Keratinocyte (primary cell): Measurements from ENCODE around the gene SLC22A3.
"Not testable (repeated sequence)": the region's sequence is repeated elsewhere in the genome, so short reads cannot be mapped to it uniquely, and the experiment has no call there.

Experiments
- CTCF ChIP-seq, 3 experiments: IDR thresholded peaks in 1 of 3; conservative IDR thresholded peaks in 1 of 3; optimal IDR thresholded peaks in 1 of 3; 2 replicates in 2 of 3; 3 replicates in 1 of 3; pipeline versions ENCODE3 to v1.5.1; 2011; ENCODE audit warnings: low read length in 3 of 3, mild to moderate bottlenecking in 3 of 3, moderate library complexity in 2 of 3, control low read depth in 1 of 3, inconsistent platforms in 1 of 3; ENCODE audit not compliant: insufficient read depth in 2 of 3; ENCODE audit errors: extremely low read depth in 1 of 3
- EZH2 ChIP-seq: IDR thresholded peaks from one replicate; pipeline ENCODE4 v1.6.1; 2012; ENCODE audit warnings: inconsistent platforms, mild to moderate bottlenecking, low read length, moderate library complexity

- TF ChIP-seq CTCF (optimal IDR thresholded peaks at IDR 0.05 in 1 of 3, IDR thresholded peaks at IDR 0.05 in 1 of 3, conservative IDR thresholded peaks at IDR 0.05 in 1 of 3; ENCODE audit: extremely low read depth in 1 of 3, insufficient read depth in 2 of 3, low read length in 3 of 3); EZH2: not testable (repeated sequence)
Measured at GRCh38 chr6:160449787-160450186, 101.6 kb downstream of the SLC22A3 start.
